Liver (tissue), 9 donors: Measurements from ENCODE around the gene CYP2C18. TPM values are rescaled to one million over a fixed set of nuclear protein-coding genes. Genes with fewer than 3 reads are reported as not detected.
A peak's percentile ranks its signal among the peaks of the same experiment; 100 is the strongest.

ENCODE experiments used
- DNase-seq: peaks from one replicate; pipeline ENCODE4 v3.0.0-alpha.2; 2017; ENCODE audit warnings: low spot score
- H3K27ac ChIP-seq, 2 donors: one replicate each; pipeline ENCODE4 v1.7.0; 2013; ENCODE audit warnings: inconsistent platforms in 2 of 2, low read length in 2 of 2, control low read depth in 1 of 2, low read depth in 1 of 2, mild to moderate bottlenecking in 1 of 2
- H3K27me3 ChIP-seq, 4 donors: one replicate each; pipeline versions ENCODE4 v1.6.1 to v1.7.0; 2013; ENCODE audit warnings: low read length in 3 of 4, inconsistent platforms in 1 of 4, mild to moderate bottlenecking in 1 of 4, moderate library complexity in 1 of 4; ENCODE audit not compliant: control insufficient read depth in 4 of 4, insufficient read depth in 4 of 4
- H3K36me3 ChIP-seq, 4 donors: one replicate each; pipeline versions ENCODE4 v1.6.1 to v1.7.0; 2013; ENCODE audit warnings: low read length in 3 of 4, mild to moderate bottlenecking in 3 of 4, low read depth in 1 of 4, moderate library complexity in 1 of 4; ENCODE audit not compliant: control insufficient read depth in 4 of 4, insufficient read depth in 3 of 4
- H3K4me1 ChIP-seq, 4 donors: one replicate each; pipeline versions ENCODE4 v1.6.1 to v1.7.0; 2013; ENCODE audit warnings: low read length in 3 of 4, mild to moderate bottlenecking in 3 of 4, moderate library complexity in 1 of 4; ENCODE audit not compliant: control insufficient read depth in 4 of 4, insufficient read depth in 4 of 4
- H3K4me3 ChIP-seq, 3 donors: one replicate each; pipeline versions ENCODE4 v1.6.1 to v1.7.0; 2013; ENCODE audit warnings: low read length in 3 of 3, control low read depth in 1 of 3, low read depth in 1 of 3, mild to moderate bottlenecking in 1 of 3
- H3K9ac ChIP-seq, 2 donors: one replicate each; pipeline ENCODE4 v1.7.0; 2013; ENCODE audit warnings: low read length in 2 of 2, mild to moderate bottlenecking in 2 of 2, moderate library complexity in 2 of 2, control low read depth in 1 of 2, low read depth in 1 of 2
- H3K9me3 ChIP-seq, 4 donors: one replicate each; pipeline versions ENCODE4 v1.6.1 to v1.7.0; 2013; ENCODE audit warnings: low read length in 3 of 4; ENCODE audit not compliant: control insufficient read depth in 4 of 4
- EGR1 ChIP-seq, 2 donors: IDR thresholded peaks; 2 replicates each; pipeline ENCODE4 v1.6.1; 2016 to 2018; ENCODE audit warnings: antibody characterized with exemption in 2 of 2, low read depth in 2 of 2
- FOXA1 ChIP-seq: IDR thresholded peaks from 2 replicates; pipeline ENCODE4 v1.6.1; 2016; ENCODE audit warnings: antibody characterized with exemption
- FOXA2 ChIP-seq: IDR thresholded peaks from 2 replicates; pipeline ENCODE4 v1.6.1; 2016; ENCODE audit warnings: antibody characterized with exemption
- GABPA ChIP-seq, 2 donors: IDR thresholded peaks in 1 of 2; conservative IDR thresholded peaks in 1 of 2; 2 replicates each; pipeline ENCODE4 v1.6.1; 2016; ENCODE audit warnings: antibody characterized with exemption in 2 of 2, mild to moderate bottlenecking in 1 of 2, moderate library complexity in 1 of 2
- HNF4A ChIP-seq, 2 donors: conservative IDR thresholded peaks; 2 replicates each; pipeline ENCODE4 v1.6.1; 2016; ENCODE audit warnings: antibody characterized with exemption in 2 of 2, mild to moderate bottlenecking in 2 of 2
- HNF4G ChIP-seq: IDR thresholded peaks from 2 replicates; pipeline ENCODE4 v1.6.1; 2016; ENCODE audit warnings: antibody characterized with exemption
- JUND ChIP-seq, 2 donors: IDR thresholded peaks; 2 replicates each; pipeline ENCODE4 v1.6.1; 2016; ENCODE audit warnings: antibody characterized with exemption in 2 of 2
- NR2F2 ChIP-seq: IDR thresholded peaks from 2 replicates; pipeline ENCODE4 v1.6.1; 2016; ENCODE audit warnings: antibody characterized with exemption
- RAD21 ChIP-seq, 2 donors: IDR thresholded peaks; 2 replicates each; pipeline ENCODE4 v1.6.1; 2016; ENCODE audit warnings: antibody characterized with exemption in 2 of 2, mild to moderate bottlenecking in 2 of 2
- RXRA ChIP-seq, 2 donors: IDR thresholded peaks; 2 replicates each; pipeline ENCODE4 v1.6.1; 2017 to 2018; ENCODE audit warnings: antibody characterized with exemption in 2 of 2, mild to moderate bottlenecking in 1 of 2
- SP1 ChIP-seq: IDR thresholded peaks from 2 replicates; pipeline ENCODE4 v1.6.1; 2018; ENCODE audit warnings: antibody characterized with exemption, mild to moderate bottlenecking
- TAF1 ChIP-seq: conservative IDR thresholded peaks from 2 replicates; pipeline ENCODE4 v1.6.1; 2016; ENCODE audit warnings: antibody characterized with exemption, mild to moderate bottlenecking
- YY1 ChIP-seq: IDR thresholded peaks from 2 replicates; pipeline ENCODE4 v1.6.1; 2016; ENCODE audit warnings: antibody characterized with exemption, mild to moderate bottlenecking
- WGBS: extraction: QIAGEN DNeasy Blood & Tissue Kit; methylation state at CpG from one replicate; pipeline ENCODE4 v1.1.7; 2013; 5-methylcytosine and 5-hydroxymethylcytosine counted together
- polyA plus RNA-seq, 2 donors: library from polyadenylated mRNA; stranded (reverse) in 1 of 2; unstranded in 1 of 2; fragments of 200-250 nt in 1 of 2; fragments of >200 nt in 1 of 2; fragmentation: Nextera tagmentation in 1 of 2; extraction: Ambion mirVana in 1 of 2; gene quantifications; one replicate each; pipeline versions ENCODE4 v1.2.1 to v1.2.3, GENCODE V29; 2013 to 2015
- total RNA-seq, 2 donors: library from RNA; depleted of rRNA; stranded (reverse); fragments of >200 nt; gene quantifications; one replicate each; pipeline ENCODE4 v1.2.3, GENCODE V29; 2014
- TF ChIP-seq, protein P1 (sequence below): IDR thresholded peaks from 2 replicates; pipeline ENCODE4 v1.6.1; 2016; ENCODE audit warnings: antibody characterized with exemption
- TF ChIP-seq, protein P2 (sequence below): IDR thresholded peaks from 2 replicates; pipeline ENCODE4 v1.6.1; 2016; ENCODE audit warnings: antibody characterized with exemption
- TF ChIP-seq, protein P3 (sequence below): fragments of 150-350 bp; IDR thresholded peaks from 2 replicates; pipeline ENCODE4 v1.5.1; 2017; ENCODE audit warnings: improper control_type of control experiment, low read depth, low read length; ENCODE audit not compliant: missing input control
- TF ChIP-seq, protein P4 (sequence below): IDR thresholded peaks from 2 replicates; pipeline ENCODE4 v1.6.1; 2016; ENCODE audit warnings: antibody characterized with exemption, mild to moderate bottlenecking
- TF ChIP-seq, protein P5 (sequence below): IDR thresholded peaks from 2 replicates; pipeline ENCODE4 v1.6.1; 2016; ENCODE audit warnings: antibody characterized with exemption
- donor health status: healthy.
- donor health status: healthy.
- donor health status: healthy.
- donor health status: healthy.
- donor health status: healthy.

CYP2C18 gene
- total and polyA plus RNA-seq, 4 donors, result 0.93 to 51.5 (median 40.5) TPM

DNA sequence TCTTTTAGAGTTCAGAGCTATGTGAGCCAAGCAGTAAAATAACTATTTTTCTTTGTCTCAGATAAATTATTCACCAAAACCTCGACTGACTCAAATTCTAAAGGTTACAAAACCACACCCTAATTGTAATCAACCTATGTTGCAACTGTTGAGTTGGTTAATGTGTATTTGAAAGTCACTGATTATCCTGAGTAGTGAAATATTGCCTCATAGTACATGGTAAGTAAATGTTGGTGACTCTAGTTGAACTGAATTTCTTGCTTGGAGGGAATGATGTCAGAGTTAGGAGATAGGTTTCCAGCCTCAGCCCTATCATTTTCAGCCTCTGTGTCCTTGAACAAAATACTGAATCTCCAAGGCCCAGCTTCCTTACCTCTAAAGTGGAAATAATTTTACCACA, 3.0 kb upstream of the CYP2C18 start:
- Histone ChIP-seq H3K4me1 (peaks cover 1 to 41% (median 21%) of the 10 kb centered on the region in 4 donors), H3K36me3 (no peaks in the 10 kb centered on the region), H3K4me3 (no peak overlapping the region), H3K9me3 (no peaks in the 10 kb centered on the region), H3K27me3 (no peaks in the 10 kb centered on the region), H3K27ac (peak overlapping the region; percentile 84 to 86), H3K9ac (peak overlapping the region in 1 of 2 donors; percentile 28)
- WGBS, result 16% methylated on average over 1 of the region's 1 CpG
- TF ChIP-seq SP1 (peak; percentile 93), FOXA2 (peak; percentile 94), NR2F2 (peak; percentile 53), RAD21 (IDR thresholded peaks at IDR 0.05) (peak; percentile 60), GABPA (IDR thresholded peaks at IDR 0.05 in 1 of 2, conservative IDR thresholded peaks at IDR 0.05 in 1 of 2) (no peak), FOXA1 (peak; percentile 97), HNF4G (peak; percentile 79), RXRA (IDR thresholded peaks at IDR 0.05) (peak; percentile 94 to 96), EGR1 (IDR thresholded peaks at IDR 0.05; ENCODE audit: low read depth in 2 of 2) (peak in 1 of 2 donors; percentile 64), JUND (IDR thresholded peaks at IDR 0.05) (peak; percentile 94 to 97), TAF1 (peak; percentile 65), HNF4A (conservative IDR thresholded peaks at IDR 0.05) (peak; percentile 93), YY1 (peak; percentile 80)
- TF ChIP-seq, protein P1, sequence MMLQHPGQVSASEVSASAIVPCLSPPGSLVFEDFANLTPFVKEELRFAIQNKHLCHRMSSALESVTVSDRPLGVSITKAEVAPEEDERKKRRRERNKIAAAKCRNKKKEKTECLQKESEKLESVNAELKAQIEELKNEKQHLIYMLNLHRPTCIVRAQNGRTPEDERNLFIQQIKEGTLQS, result peak; percentile 94
- TF ChIP-seq, protein P2, sequence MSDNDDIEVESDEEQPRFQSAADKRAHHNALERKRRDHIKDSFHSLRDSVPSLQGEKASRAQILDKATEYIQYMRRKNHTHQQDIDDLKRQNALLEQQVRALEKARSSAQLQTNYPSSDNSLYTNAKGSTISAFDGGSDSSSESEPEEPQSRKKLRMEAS, result peak; percentile 87
- TF ChIP-seq, protein P3, sequence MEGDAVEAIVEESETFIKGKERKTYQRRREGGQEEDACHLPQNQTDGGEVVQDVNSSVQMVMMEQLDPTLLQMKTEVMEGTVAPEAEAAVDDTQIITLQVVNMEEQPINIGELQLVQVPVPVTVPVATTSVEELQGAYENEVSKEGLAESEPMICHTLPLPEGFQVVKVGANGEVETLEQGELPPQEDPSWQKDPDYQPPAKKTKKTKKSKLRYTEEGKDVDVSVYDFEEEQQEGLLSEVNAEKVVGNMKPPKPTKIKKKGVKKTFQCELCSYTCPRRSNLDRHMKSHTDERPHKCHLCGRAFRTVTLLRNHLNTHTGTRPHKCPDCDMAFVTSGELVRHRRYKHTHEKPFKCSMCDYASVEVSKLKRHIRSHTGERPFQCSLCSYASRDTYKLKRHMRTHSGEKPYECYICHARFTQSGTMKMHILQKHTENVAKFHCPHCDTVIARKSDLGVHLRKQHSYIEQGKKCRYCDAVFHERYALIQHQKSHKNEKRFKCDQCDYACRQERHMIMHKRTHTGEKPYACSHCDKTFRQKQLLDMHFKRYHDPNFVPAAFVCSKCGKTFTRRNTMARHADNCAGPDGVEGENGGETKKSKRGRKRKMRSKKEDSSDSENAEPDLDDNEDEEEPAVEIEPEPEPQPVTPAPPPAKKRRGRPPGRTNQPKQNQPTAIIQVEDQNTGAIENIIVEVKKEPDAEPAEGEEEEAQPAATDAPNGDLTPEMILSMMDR, result no peak
- TF ChIP-seq, protein P4, sequence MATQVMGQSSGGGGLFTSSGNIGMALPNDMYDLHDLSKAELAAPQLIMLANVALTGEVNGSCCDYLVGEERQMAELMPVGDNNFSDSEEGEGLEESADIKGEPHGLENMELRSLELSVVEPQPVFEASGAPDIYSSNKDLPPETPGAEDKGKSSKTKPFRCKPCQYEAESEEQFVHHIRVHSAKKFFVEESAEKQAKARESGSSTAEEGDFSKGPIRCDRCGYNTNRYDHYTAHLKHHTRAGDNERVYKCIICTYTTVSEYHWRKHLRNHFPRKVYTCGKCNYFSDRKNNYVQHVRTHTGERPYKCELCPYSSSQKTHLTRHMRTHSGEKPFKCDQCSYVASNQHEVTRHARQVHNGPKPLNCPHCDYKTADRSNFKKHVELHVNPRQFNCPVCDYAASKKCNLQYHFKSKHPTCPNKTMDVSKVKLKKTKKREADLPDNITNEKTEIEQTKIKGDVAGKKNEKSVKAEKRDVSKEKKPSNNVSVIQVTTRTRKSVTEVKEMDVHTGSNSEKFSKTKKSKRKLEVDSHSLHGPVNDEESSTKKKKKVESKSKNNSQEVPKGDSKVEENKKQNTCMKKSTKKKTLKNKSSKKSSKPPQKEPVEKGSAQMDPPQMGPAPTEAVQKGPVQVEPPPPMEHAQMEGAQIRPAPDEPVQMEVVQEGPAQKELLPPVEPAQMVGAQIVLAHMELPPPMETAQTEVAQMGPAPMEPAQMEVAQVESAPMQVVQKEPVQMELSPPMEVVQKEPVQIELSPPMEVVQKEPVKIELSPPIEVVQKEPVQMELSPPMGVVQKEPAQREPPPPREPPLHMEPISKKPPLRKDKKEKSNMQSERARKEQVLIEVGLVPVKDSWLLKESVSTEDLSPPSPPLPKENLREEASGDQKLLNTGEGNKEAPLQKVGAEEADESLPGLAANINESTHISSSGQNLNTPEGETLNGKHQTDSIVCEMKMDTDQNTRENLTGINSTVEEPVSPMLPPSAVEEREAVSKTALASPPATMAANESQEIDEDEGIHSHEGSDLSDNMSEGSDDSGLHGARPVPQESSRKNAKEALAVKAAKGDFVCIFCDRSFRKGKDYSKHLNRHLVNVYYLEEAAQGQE, result peak; percentile 81
- TF ChIP-seq, protein P5, sequence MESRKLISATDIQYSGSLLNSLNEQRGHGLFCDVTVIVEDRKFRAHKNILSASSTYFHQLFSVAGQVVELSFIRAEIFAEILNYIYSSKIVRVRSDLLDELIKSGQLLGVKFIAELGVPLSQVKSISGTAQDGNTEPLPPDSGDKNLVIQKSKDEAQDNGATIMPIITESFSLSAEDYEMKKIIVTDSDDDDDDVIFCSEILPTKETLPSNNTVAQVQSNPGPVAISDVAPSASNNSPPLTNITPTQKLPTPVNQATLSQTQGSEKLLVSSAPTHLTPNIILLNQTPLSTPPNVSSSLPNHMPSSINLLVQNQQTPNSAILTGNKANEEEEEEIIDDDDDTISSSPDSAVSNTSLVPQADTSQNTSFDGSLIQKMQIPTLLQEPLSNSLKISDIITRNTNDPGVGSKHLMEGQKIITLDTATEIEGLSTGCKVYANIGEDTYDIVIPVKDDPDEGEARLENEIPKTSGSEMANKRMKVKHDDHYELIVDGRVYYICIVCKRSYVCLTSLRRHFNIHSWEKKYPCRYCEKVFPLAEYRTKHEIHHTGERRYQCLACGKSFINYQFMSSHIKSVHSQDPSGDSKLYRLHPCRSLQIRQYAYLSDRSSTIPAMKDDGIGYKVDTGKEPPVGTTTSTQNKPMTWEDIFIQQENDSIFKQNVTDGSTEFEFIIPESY, result peak; percentile 92
- DNase-seq, result no peak
